Measurements from ENCODE around the gene KRTAP9-8.
"Not testable (repeated sequence)": the region's sequence is repeated elsewhere in the genome, so short reads cannot be mapped to it uniquely, and the experiment has no call there.

KRTAP9-8 gene

DNA sequence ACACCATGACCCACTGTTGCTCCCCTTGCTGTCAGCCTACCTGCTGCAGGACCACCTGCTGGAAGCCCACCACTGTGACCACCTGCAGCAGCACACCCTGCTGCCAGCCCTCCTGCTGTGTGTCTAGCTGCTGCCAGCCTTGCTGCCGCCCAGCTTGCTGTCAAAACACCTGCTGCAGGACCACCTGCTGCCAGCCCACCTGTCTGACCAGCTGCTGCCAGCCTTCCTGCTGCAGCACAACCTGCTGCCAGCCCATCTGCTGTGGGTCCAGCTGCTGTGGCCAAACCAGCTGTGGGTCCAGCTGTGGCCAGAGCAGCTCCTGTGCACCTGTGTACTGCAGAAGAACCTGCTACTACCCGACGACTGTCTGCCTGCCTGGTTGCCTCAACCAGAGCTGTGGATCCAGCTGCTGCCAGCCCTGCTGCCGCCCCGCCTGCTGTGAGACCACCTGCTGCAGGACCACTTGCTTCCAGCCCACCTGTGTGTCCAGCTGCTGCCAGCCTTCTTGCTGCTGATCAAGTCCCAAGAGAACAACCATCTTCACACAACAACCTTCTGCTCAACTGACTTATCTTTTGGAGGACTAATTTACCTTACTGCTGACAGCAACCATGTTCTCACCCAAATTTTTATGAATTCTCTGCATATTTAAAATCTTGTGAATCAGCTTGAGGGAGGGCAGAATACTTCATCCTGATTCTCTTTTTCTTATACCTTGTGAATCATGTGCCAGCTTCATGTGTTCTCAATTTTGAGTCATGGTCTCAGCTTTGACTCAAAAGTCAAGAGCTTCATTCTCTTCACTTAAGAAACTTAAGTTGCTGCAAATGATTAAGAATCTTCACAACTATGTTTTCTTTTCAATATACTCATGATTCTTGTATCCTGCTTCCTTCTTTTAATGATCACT is 17.8 kb downstream of the KRTAP9-8 start, which contains the start of gene KRTAP9-9:
Gene KRTAP9-9, plus strand, starts transcription at position 4 of the 910 bp plus-strand sequence.
- H3K9ac ChIP-seq (ENCODE audit: low read depth in 1 of 2, low read length in 2 of 2); H3K36me3 ChIP-seq (ENCODE audit: control insufficient read depth in 1 of 2, insufficient read depth in 2 of 2, low read length in 2 of 2); H3K27ac ChIP-seq (ENCODE audit: low read depth, low read length); H3K9me3 ChIP-seq (ENCODE audit: control insufficient read depth in 1 of 2, low read length in 2 of 2); H3K4me1 ChIP-seq (ENCODE audit: control insufficient read depth in 1 of 2, insufficient read depth in 2 of 2, low read length in 2 of 2); H3K4me3 ChIP-seq (ENCODE audit: low read depth in 1 of 2, low read length in 2 of 2): not testable (repeated sequence)
- peaks cover 3 to 13% of the 10 kb centered on the region in 2 donors for H3K27me3 ChIP-seq (ENCODE audit: control insufficient read depth in 1 of 2, insufficient read depth in 2 of 2, low read length in 2 of 2)

DNA sequence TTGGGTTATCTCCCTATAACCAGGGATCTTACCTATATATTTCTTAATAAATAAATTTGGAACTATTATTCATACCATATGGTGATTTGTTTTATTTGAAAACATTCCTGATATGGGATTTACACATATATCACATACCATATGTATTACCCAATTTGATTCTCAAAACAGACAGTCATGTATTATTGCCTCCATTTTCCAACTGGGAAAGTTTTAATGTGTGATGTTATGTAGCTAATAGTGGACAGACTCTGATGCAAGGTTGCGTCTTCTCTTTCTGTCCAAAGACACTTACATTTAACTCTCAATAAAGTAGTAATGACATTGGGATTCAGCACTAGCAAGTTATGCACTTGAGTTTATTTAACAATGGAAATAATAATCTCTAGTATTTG is 18.5 kb downstream of the KRTAP9-8 start:
- H3K9me3 ChIP-seq (ENCODE audit: control insufficient read depth in 1 of 2, low read length in 2 of 2): no peaks in the 10 kb centered on the region
- H3K27ac ChIP-seq (ENCODE audit: low read depth, low read length): no peak overlapping the region
- peaks cover 3 to 9% of the 10 kb centered on the region in 2 donors for H3K27me3 ChIP-seq (ENCODE audit: control insufficient read depth in 1 of 2, insufficient read depth in 2 of 2, low read length in 2 of 2)
- no peak overlapping the region for H3K9ac ChIP-seq (ENCODE audit: low read depth in 1 of 2, low read length in 2 of 2)
- no peaks in the 10 kb centered on the region for H3K36me3 ChIP-seq (ENCODE audit: control insufficient read depth in 1 of 2, insufficient read depth in 2 of 2, low read length in 2 of 2)
- no peaks in the 10 kb centered on the region for H3K4me1 ChIP-seq (ENCODE audit: control insufficient read depth in 1 of 2, insufficient read depth in 2 of 2, low read length in 2 of 2)
- no peak overlapping the region for H3K4me3 ChIP-seq (ENCODE audit: low read depth in 1 of 2, low read length in 2 of 2)

DNA sequence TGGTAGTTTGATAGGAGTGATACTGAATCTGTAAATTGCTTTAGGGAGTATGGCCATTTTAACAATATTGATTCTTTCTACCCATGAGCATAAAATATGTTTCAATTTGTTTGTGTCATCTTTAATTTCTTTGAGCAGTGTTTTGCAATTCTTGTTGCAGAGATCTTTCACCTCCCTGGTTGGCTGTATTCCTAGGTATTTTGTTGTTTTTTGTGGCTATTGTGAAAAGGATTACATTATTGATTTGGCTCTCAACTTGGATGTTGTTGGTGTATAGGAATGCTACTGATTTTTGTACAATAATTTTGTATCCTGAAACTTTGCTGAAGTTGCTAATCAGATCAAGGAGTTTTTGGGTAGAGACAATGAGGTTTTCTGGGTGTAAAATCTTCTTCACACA is 20.6 kb downstream of the KRTAP9-8 start:
- Histone ChIP-seq H3K4me1 (ENCODE audit: control insufficient read depth in 1 of 2, insufficient read depth in 2 of 2, low read length in 2 of 2) (no peaks in the 10 kb centered on the region), H3K4me3 (ENCODE audit: low read depth in 1 of 2, low read length in 2 of 2) (no peak overlapping the region), H3K27ac (ENCODE audit: low read depth, low read length) (no peak overlapping the region), H3K27me3 (ENCODE audit: control insufficient read depth in 1 of 2, insufficient read depth in 2 of 2, low read length in 2 of 2) (peaks cover 6% of the 10 kb centered on the region in 2 donors), H3K36me3 (ENCODE audit: control insufficient read depth in 1 of 2, insufficient read depth in 2 of 2, low read length in 2 of 2) (no peaks in the 10 kb centered on the region), H3K9ac (ENCODE audit: low read depth in 1 of 2, low read length in 2 of 2) (no peak overlapping the region), H3K9me3 (ENCODE audit: control insufficient read depth in 1 of 2, low read length in 2 of 2) (no peaks in the 10 kb centered on the region)

DNA sequence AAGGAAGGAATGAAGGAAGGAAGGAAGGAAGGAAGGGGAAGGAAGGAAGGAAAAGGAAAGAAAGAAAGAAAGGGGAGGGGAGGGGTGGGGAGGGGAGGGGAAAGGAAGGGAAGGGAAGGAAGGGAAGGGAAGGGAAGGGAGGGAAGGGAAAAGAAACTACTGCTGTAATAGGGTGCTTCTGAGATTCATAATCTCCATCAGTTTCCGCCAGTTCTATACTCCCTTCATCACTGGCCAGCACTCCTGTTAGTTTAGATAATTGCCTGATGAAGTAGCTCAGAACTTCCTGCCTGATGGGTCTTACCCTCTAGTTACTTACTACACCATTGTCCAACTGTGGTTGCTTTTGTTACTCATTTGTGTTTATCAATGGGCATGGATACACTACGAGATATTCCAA is 25.4 kb downstream of the KRTAP9-8 start:
- Histone ChIP-seq H3K4me1 (ENCODE audit: control insufficient read depth in 1 of 2, insufficient read depth in 2 of 2, low read length in 2 of 2) (no peaks in the 10 kb centered on the region), H3K36me3 (ENCODE audit: control insufficient read depth in 1 of 2, insufficient read depth in 2 of 2, low read length in 2 of 2) (no peaks in the 10 kb centered on the region), H3K4me3 (ENCODE audit: low read depth in 1 of 2, low read length in 2 of 2) (no peak overlapping the region), H3K27ac (ENCODE audit: low read depth, low read length) (no peak overlapping the region), H3K9ac (ENCODE audit: low read depth in 1 of 2, low read length in 2 of 2) (no peak overlapping the region), H3K9me3 (ENCODE audit: control insufficient read depth in 1 of 2, low read length in 2 of 2) (no peaks in the 10 kb centered on the region), H3K27me3 (ENCODE audit: control insufficient read depth in 1 of 2, insufficient read depth in 2 of 2, low read length in 2 of 2) (peaks cover 9 to 10% of the 10 kb centered on the region in 2 donors)

DNA sequence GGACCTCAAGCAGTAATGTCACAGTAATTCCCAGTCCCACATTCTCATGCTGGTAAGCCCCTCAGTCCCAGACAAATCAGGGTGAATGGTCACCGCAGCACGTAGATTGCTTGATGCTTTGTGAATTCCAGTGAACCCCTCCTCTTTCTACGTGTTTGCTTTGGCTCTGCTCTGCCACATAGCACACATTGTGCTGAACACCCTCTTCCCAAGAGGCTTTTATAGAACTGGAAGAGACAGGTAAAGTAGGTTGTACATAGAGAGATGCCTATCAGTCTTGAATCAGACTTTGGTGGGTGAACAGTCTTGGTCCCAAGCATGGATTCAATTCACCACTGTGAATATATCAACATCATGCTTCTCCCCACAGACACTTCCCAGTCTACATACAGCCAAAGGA is 26.8 kb downstream of the KRTAP9-8 start:
- Histone ChIP-seq H3K9me3 (ENCODE audit: control insufficient read depth in 1 of 2, low read length in 2 of 2) (no peaks in the 10 kb centered on the region), H3K36me3 (ENCODE audit: control insufficient read depth in 1 of 2, insufficient read depth in 2 of 2, low read length in 2 of 2) (no peaks in the 10 kb centered on the region), H3K4me1 (ENCODE audit: control insufficient read depth in 1 of 2, insufficient read depth in 2 of 2, low read length in 2 of 2) (no peaks in the 10 kb centered on the region), H3K9ac (ENCODE audit: low read depth in 1 of 2, low read length in 2 of 2) (no peak overlapping the region), H3K4me3 (ENCODE audit: low read depth in 1 of 2, low read length in 2 of 2) (no peak overlapping the region), H3K27ac (ENCODE audit: low read depth, low read length) (no peak overlapping the region), H3K27me3 (ENCODE audit: control insufficient read depth in 1 of 2, insufficient read depth in 2 of 2, low read length in 2 of 2) (peaks cover 4 to 9% of the 10 kb centered on the region in 2 donors)

DNA sequence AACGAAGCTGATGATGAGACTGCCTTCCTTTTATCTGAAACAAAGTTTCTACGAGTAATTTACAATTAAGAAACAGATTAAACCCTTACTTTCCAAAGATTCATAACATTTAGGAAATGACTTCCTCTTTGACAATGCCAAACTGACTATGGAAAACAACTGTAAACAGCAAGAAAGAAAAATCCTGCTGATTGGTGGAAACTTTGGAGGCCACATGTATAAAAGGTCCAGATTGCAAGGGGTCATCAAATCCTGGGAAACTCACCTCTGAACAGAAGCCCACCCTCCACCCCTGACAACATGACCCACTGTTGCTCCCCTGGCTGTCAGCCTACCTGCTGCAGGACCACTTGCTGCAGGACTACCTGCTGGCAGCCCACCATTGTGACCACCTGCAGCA is 27.3 kb downstream of the KRTAP9-8 start, which contains the start of gene KRTAP9-6:
Gene KRTAP9-6, plus strand, starts transcription at position 301 of the 400 bp plus-strand sequence. Its CDS starts 0 bp downstream, at position 301.
- Histone ChIP-seq H3K36me3 (ENCODE audit: control insufficient read depth in 1 of 2, insufficient read depth in 2 of 2, low read length in 2 of 2) (no peaks in the 10 kb centered on the region), H3K27me3 (ENCODE audit: control insufficient read depth in 1 of 2, insufficient read depth in 2 of 2, low read length in 2 of 2) (peaks cover 4 to 9% of the 10 kb centered on the region in 2 donors), H3K9me3 (ENCODE audit: control insufficient read depth in 1 of 2, low read length in 2 of 2) (no peaks in the 10 kb centered on the region), H3K9ac (ENCODE audit: low read depth in 1 of 2, low read length in 2 of 2) (no peak within 1 kb of the TSS), H3K4me1 (ENCODE audit: control insufficient read depth in 1 of 2, insufficient read depth in 2 of 2, low read length in 2 of 2) (no peaks in the 10 kb centered on the region), H3K27ac (ENCODE audit: low read depth, low read length) (no peak within 1 kb of the TSS), H3K4me3 (ENCODE audit: low read depth in 1 of 2, low read length in 2 of 2) (no peak within 1 kb of the TSS)

DNA sequence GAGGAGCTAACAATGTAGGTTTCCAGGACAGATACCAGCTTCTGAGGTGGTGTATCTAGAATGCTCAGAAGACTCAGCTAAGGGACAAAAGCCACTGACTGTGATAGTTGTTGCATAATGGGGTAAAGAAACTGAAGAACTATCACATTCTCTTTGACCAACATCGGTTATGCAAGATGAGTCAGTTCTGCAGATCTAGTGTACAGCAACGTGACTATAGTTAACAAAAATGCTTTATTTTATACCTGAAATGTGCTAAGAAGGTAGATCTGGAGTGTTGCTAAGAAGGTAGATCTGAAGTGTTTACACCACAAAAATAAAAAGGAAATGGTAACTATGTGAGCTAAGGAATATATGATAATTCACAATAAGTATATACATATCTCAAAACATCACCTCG is 29.9 kb downstream of the KRTAP9-8 start:
- peaks cover 4 to 9% of the 10 kb centered on the region in 2 donors for H3K27me3 ChIP-seq (ENCODE audit: control insufficient read depth in 1 of 2, insufficient read depth in 2 of 2, low read length in 2 of 2)
- H3K4me1 ChIP-seq (ENCODE audit: control insufficient read depth in 1 of 2, insufficient read depth in 2 of 2, low read length in 2 of 2): no peaks in the 10 kb centered on the region
- H3K27ac ChIP-seq (ENCODE audit: low read depth, low read length): no peak overlapping the region
- no peaks in the 10 kb centered on the region for H3K36me3 ChIP-seq (ENCODE audit: control insufficient read depth in 1 of 2, insufficient read depth in 2 of 2, low read length in 2 of 2)
- no peak overlapping the region for H3K4me3 ChIP-seq (ENCODE audit: low read depth in 1 of 2, low read length in 2 of 2)
- no peak overlapping the region for H3K9ac ChIP-seq (ENCODE audit: low read depth in 1 of 2, low read length in 2 of 2)
- H3K9me3 ChIP-seq (ENCODE audit: control insufficient read depth in 1 of 2, low read length in 2 of 2): no peaks in the 10 kb centered on the region

DNA sequence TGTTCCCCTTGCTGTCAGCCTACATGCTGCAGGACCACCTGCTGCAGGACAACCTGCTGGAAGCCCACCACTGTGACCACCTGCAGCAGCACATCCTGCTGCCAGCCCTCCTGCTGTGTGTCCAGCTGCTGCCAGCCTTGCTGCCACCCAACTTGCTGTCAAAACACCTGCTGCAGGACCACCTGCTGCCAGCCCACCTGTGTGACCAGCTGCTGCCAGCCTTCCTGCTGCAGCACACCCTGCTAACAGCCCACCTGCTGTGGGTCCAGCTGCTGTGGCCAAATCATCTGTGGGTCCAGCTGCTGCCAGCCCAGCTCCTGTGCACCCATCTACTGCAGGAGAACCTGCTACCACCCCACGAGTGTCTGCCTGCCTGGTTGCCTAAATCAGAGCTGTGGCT is 33.5 kb downstream of the KRTAP9-8 start:
- not testable (repeated sequence) for H3K4me3 ChIP-seq (ENCODE audit: low read depth in 1 of 2, low read length in 2 of 2); H3K4me1 ChIP-seq (ENCODE audit: control insufficient read depth in 1 of 2, insufficient read depth in 2 of 2, low read length in 2 of 2); H3K9ac ChIP-seq (ENCODE audit: low read depth in 1 of 2, low read length in 2 of 2); H3K27ac ChIP-seq (ENCODE audit: low read depth, low read length); H3K36me3 ChIP-seq (ENCODE audit: control insufficient read depth in 1 of 2, insufficient read depth in 2 of 2, low read length in 2 of 2); H3K9me3 ChIP-seq (ENCODE audit: control insufficient read depth in 1 of 2, low read length in 2 of 2); H3K27me3 ChIP-seq (ENCODE audit: control insufficient read depth in 1 of 2, insufficient read depth in 2 of 2, low read length in 2 of 2)

DNA sequence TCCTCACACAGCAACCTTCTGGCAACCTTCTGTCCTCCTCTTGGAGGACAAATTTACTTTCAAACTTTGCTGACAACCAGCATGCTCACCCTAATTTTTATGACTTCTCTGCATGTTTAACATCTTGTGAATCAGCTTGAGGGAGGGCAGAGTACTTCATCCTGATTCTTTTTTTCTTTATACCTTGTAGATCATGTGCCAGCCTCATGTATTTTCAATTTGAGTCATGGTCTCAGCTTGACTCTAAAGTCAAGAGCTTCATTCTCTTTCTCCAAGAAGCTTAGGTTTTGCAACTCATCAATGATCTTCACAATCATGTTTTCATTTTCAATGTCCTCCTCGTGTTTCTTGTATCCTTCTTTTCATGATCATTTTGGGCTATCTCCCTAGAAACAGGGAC is 34.1 kb downstream of the KRTAP9-8 start:
- H3K4me3 ChIP-seq (ENCODE audit: low read depth in 1 of 2, low read length in 2 of 2): no peak overlapping the region
- H3K4me1 ChIP-seq (ENCODE audit: control insufficient read depth in 1 of 2, insufficient read depth in 2 of 2, low read length in 2 of 2): no peaks in the 10 kb centered on the region
- H3K27ac ChIP-seq (ENCODE audit: low read depth, low read length): no peak overlapping the region
- H3K9ac ChIP-seq (ENCODE audit: low read depth in 1 of 2, low read length in 2 of 2): no peak overlapping the region
- H3K27me3 ChIP-seq (ENCODE audit: control insufficient read depth in 1 of 2, insufficient read depth in 2 of 2, low read length in 2 of 2): peaks cover 0 to 7% of the 10 kb centered on the region in 2 donors
- no peaks in the 10 kb centered on the region for H3K36me3 ChIP-seq (ENCODE audit: control insufficient read depth in 1 of 2, insufficient read depth in 2 of 2, low read length in 2 of 2)
- no peaks in the 10 kb centered on the region for H3K9me3 ChIP-seq (ENCODE audit: control insufficient read depth in 1 of 2, low read length in 2 of 2)

DNA sequence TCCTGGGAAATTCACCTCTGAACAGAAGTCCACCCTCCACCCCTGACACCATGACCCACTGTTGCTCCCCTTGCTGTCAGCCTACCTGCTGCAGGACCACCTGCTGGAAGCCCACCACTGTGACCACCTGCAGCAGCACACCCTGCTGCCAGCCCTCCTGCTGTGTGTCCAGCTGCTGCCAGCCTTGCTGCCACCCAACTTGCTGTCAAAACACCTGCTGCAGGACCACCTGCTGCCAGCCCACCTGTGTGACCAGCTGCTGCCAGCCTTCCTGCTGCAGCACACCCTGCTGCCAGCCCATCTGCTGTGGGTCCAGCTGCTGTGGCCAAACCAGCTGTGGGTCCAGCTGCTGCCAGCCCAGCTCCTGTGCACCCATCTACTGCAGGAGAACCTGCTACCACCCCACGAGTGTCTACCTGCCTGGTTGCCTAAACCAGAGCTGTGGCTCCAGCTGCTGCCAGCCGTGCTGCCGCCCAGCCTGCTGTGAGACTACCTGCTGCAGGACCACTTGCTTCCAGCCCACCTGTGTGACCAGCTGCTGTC is 37.9 kb downstream of the KRTAP9-8 start, which contains the start of gene KRTAP9-7:
Gene KRTAP9-7, plus strand, starts transcription at position 51 of the 543 bp plus-strand sequence. Its CDS starts 0 bp downstream, at position 51.
- not testable (repeated sequence) for H3K9me3 ChIP-seq (ENCODE audit: control insufficient read depth in 1 of 2, low read length in 2 of 2); H3K36me3 ChIP-seq (ENCODE audit: control insufficient read depth in 1 of 2, insufficient read depth in 2 of 2, low read length in 2 of 2); H3K27me3 ChIP-seq (ENCODE audit: control insufficient read depth in 1 of 2, insufficient read depth in 2 of 2, low read length in 2 of 2); H3K4me3 ChIP-seq (ENCODE audit: low read depth in 1 of 2, low read length in 2 of 2); H3K27ac ChIP-seq (ENCODE audit: low read depth, low read length); H3K4me1 ChIP-seq (ENCODE audit: control insufficient read depth in 1 of 2, insufficient read depth in 2 of 2, low read length in 2 of 2); H3K9ac ChIP-seq (ENCODE audit: low read depth in 1 of 2, low read length in 2 of 2)
